GM21390 (cell line): ENCODE measurements around the gene PAGE4.

Experiments used
- ATAC-seq: cut with Tn5 transposase; IDR thresholded peaks from one replicate; pipeline ENCODE4 v1.9.1; 2021; ENCODE audit not compliant: unreplicated experiment

PAGE4 gene

DNA sequence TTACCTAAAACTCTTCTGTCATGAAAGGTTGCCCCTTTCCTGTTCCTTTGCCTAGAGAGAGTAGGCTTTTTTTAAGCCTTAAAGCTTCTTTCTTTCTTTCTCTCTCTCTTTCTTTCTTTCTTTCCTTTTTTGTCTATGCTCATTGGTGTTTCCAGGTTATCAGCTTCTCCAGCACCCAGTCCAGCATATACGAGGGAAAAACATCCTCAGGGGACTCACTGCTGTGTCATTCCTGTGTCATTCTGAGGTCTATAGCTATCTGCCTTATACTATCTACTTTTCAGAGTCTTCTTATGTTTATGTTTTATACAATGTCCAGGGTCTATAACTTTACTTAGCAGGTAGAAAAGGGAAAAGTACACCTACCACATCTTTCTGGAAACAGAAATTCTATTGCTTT, 39.6 kb downstream of the PAGE4 start:
- ATAC-seq: no peak

DNA sequence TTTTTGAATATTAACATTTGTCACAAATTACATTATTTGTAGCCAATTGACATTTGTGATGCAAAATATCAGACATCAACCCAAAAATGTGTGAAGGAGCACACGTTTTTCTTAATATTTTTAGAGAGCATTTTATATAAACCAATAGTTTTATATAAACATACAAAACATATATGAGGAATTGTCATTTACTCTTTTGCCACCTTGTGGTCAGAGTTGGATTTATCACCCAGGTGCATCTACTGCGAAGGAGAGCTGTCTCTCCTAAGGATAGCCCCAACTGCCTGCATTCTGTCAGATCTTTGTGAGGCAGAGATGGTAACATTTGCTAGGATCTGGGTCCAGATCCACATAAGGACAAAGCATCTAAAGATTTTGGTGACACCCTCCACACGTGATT, 47.6 kb downstream of the PAGE4 start:
- no peak for ATAC-seq

DNA sequence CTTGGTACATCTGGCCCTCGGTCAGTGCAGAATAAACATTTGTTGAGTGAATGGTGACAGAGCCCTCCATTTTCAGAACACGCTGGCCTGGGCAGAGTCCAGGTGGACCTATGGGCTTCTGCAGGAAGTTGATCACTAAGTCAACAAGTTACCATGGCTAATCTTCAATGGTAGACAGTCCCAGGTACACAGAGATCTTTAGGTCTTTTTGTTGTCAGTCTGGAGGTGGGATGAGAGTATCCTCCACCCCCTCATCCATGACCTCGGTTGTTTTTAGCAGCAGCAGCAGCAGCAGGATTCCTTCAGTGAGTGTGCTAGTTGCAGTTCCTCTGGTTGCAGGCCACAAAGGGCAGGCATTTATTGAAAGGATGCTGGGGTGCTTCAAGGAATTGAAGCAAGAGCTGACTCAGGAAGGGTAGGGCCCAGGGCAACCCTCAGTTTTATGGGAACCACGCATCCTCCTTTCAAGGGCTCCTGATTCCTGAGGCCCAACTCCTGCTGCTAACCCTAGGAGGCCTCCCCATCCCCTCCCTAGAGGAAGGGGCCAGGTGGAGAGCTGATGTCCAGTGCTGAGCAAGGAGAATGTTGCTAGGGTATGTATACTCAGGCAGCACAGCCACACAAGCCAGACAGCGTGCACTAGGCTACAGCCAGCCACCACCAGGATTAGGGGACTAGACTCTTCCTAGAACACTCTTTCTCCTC, 48.4 kb downstream of the PAGE4 start:
- no peak for ATAC-seq

DNA sequence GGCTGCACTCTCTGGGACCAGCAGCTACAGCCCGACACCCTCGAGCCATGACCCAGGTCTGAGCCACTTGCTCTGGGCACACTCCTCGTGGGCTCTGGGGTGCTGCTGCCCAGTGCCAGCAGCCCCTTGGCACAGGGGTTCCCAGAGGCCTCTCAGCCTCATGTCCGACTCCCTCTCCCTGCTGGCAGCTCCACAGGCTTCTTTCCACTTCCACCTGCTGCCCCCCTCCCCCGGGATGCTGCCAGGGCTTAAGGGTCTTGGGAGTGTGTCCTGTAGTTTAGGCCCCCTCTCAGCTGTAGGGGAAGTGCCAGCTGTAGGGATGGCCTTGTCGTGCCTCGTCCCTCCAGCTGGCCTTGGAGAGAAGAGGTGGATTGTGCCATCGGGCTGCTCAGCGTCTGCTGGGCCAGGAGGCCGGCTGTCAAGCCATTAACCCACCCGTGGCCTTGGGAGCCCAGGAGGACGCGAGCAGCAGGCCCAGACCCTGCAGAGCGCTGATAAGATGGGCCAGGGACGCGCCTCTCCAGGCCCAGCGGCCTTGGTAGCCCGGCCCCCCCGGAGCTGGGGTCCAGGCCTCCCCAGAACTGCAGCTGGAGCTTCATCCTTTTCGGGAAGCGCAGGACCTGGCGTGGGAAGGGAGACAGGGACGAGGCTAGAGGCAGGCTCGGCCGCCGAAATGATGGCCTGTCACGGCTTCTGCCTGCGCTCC, 49.2 kb downstream of the PAGE4 start:
- no peak for ATAC-seq

DNA sequence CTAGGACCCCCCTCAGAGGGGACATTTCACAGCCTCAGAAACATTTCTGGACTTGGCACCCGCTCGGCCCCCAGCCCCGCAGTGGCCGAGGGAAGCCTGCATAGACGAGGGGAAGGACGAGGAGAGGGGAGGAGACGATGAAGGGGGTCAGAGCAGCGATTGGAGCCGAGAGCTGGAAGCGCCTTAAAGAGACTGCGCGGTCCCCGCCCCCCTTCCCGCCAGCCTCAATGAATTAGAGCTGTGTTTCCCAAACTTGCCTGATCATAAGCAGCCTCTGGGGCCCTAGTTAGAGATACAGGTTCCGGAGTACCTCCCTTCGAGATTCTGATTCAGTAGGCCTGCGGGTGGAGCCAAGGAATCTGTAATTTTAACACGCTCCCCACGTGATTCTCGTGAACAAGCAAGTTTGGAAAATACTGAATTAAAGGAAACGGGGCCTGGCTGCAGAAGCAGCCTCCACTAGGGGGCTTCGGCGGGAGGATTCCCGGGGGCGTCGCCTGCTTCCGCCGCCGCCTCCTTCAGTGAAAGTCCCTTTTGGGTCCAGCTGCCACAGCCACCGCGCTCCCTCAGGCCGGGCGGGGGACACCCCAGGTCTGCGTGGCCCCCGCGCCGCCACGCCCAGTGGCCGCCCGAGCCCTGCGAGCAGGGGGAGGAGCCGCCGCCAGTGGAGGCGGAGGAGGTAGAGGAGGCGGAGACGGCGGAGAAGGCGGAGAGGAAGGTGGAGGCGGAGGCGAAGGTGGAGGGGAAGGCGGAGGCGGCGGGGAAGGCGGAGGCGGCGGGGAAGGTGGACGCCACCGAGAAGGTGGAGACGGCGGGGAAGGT, 49.9 kb downstream of the PAGE4 start, which contains the start of gene USP27X:
Gene USP27X, plus strand, starts transcription at position 651 of the 822 bp plus-strand sequence. CDS start 824 bp downstream, outside the sequence.
- ATAC-seq: peak; percentile 92

DNA sequence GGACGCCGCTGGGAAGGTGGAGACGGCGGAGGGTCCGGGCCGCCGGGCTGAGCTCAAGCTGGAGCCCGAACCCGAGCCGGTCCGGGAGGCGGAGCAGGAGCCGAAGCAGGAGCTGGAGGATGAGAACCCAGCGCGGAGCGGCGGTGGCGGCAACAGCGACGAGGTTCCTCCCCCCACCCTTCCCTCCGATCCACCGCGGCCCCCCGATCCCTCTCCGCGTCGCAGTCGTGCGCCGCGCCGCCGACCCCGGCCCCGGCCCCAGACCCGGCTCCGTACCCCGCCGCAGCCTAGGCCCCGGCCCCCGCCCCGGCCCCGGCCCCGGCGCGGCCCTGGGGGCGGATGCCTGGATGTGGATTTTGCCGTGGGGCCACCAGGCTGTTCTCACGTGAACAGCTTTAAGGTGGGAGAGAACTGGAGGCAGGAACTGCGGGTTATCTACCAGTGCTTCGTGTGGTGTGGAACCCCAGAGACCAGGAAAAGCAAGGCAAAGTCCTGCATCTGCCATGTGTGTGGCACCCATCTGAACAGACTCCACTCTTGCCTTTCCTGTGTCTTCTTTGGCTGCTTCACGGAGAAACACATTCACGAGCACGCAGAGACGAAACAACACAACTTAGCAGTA, 50.7 kb downstream of the PAGE4 start:
- no peak for ATAC-seq

DNA sequence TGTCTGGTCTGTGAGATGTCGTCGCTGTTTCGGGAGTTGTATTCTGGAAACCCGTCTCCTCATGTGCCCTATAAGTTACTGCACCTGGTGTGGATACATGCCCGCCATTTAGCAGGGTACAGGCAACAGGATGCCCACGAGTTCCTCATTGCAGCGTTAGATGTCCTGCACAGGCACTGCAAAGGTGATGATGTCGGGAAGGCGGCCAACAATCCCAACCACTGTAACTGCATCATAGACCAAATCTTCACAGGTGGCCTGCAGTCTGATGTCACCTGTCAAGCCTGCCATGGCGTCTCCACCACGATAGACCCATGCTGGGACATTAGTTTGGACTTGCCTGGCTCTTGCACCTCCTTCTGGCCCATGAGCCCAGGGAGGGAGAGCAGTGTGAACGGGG, 51.6 kb downstream of the PAGE4 start:
- ATAC-seq: no peak
